Endometrium (tissue), 2 donors: ENCODE results near the gene HMG20B.

ENCODE experiments used
- FAIRE-seq: peaks from 2 replicates; lab custom pipeline; 2012; peaks lifted over from hg19 to GRCh38; lab: Jason Lieb, UNC
- donor health status: control.
- donor health status: control.

HMG20B gene

DNA sequence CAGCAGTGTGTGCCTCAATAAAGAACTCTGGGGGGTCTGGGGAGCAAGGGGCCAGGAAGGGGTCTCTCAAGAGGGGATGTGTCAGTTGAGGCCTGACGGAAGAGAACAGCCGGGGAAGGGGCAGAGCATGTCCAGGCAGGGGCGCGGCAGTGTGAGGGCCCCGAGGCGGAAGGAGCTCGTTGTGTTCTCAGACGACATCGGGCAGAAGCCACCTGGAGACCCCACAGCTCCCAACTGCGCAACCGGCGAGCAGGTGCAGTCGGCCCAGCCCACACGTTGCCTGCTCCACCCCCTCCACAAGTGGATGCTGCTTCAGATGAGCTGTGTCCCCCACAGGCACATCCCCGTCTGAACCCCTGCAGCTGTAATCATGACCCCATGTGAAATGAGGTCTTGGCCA lies 48.9 kb downstream of the HMG20B start:
- no peak for FAIRE-seq

DNA sequence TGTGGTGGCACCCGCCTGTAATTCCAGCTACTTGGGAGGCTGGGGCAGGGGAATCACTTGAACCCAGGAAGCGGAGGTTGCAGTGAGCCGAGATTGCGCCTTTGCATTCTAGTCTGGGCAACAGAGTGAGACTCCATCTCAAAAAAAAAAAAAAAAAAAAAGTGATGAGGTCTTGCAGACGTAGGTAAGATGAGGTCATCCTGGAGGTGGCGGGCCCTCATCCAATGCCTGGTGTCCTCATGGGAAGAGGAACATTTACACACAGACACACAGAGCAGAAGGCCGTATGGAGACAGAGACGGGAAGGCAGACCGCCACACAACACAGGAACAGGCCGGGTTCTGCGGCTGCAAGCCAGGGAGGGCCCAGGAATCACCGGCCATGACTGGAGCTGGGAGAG lies 49.5 kb downstream of the HMG20B start:
- FAIRE-seq, result no peak

DNA sequence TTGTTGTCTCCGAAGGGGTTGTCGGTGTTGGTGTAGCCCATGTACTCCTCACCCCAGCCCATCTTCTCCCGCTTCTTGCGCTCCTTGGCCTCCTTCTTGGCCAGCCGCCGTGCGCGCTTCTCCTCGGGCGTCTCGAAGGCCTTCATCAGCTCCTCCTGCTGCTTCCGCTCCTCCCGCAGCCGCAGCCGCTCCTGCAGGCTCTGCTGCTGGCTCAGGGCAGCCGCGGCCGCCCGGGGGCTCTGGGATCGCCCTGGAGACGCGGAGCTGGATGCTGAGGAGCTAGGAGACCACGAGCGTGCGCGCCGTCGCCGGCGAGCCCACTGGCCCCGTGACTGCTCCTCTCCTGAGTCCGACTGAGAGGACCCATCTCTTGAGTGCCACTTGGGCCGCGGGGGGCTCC lies 51.0 kb downstream of the HMG20B start:
- FAIRE-seq, result no peak

- no peak for FAIRE-seq
These were observed 53.3 kb downstream of the HMG20B start for GRCh38 chr19:3625996-3626472.

- peak; percentile 97 for FAIRE-seq
These were observed 54.0 kb downstream of the HMG20B start, which contains the start of gene CACTIN for GRCh38 chr19:3626473-3627350. TSS of gene CACTIN (minus strand) at chr19:3626790. CDS start at chr19:3626762, 28 bp downstream.

GRCh38 chr19:3627351-3627723 lies 54.6 kb downstream of the HMG20B start:
- no peak for FAIRE-seq
